HG03095 (cell line): ENCODE data around the gene ANXA3.

Experiments
- ATAC-seq: cut with Tn5 transposase; IDR thresholded peaks from one replicate; pipeline ENCODE4 v1.9.1; 2021; ENCODE audit warnings: moderate library complexity; ENCODE audit not compliant: unreplicated experiment

Gene ANXA3

GRCh38 chr4:78610546-78611214, 59.1 kb downstream of the ANXA3 start:
- no peak for ATAC-seq

GRCh38 chr4:78611215-78611558, 59.6 kb downstream of the ANXA3 start:
- no peak for ATAC-seq

- ATAC-seq = peak; percentile 35
Measured at GRCh38 chr4:78612398-78613178, 61.0 kb downstream of the ANXA3 start.

GRCh38 chr4:78613522-78614321, 62.2 kb downstream of the ANXA3 start:
- peak; percentile 49 for ATAC-seq

- ATAC-seq = no peak
Measured at GRCh38 chr4:78616046-78616498, 64.5 kb downstream of the ANXA3 start.

- ATAC-seq = no peak
Measured at GRCh38 chr4:78618436-78618835, 66.9 kb downstream of the ANXA3 start.

GRCh38 chr4:78621395-78621794, 69.8 kb downstream of the ANXA3 start:
- ATAC-seq = no peak

- ATAC-seq = no peak
Measured at GRCh38 chr4:78622253-78622979, 70.8 kb downstream of the ANXA3 start.

GRCh38 chr4:78624048-78624447, 72.5 kb downstream of the ANXA3 start:
- no peak for ATAC-seq

- no peak for ATAC-seq
Measured at GRCh38 chr4:78625073-78625472, 73.5 kb downstream of the ANXA3 start.

- ATAC-seq = no peak
Measured at GRCh38 chr4:78627046-78627965, 75.7 kb downstream of the ANXA3 start.

- ATAC-seq = no peak
Measured at GRCh38 chr4:78627966-78628678, 76.6 kb downstream of the ANXA3 start.

- ATAC-seq = no peak
Measured at GRCh38 chr4:78629991-78630541, 78.5 kb downstream of the ANXA3 start.

GRCh38 chr4:78630615-78631014, 79.0 kb downstream of the ANXA3 start:
- ATAC-seq = no peak

GRCh38 chr4:78634011-78634664, 82.6 kb downstream of the ANXA3 start:
- ATAC-seq = no peak

- peak; percentile 70 for ATAC-seq
Measured at GRCh38 chr4:78638337-78639172, 87.0 kb downstream of the ANXA3 start.

- ATAC-seq = no peak
Measured at GRCh38 chr4:78640714-78641113, 89.1 kb downstream of the ANXA3 start.

- ATAC-seq = no peak
Measured at GRCh38 chr4:78642934-78643333, 91.4 kb downstream of the ANXA3 start.
